Adrenal gland (tissue), 12 donors: ENCODE measurements around the gene INPP5A. TPM values are rescaled to one million over a fixed set of nuclear protein-coding genes. Genes with fewer than 3 reads are reported as not detected.

Experiments
- DNase-seq, 7 donors: peaks; one replicate each; pipeline ENCODE4 v3.0.0-alpha.2; 2019 to 2020
- H3K27ac ChIP-seq, 5 donors: fragments of 200-600 bp; sonication (generic) in 4 of 5; 1 replicate in 3 of 5; 2 replicates in 2 of 5; pipeline versions ENCODE4 v1.5.1 to v1.8.0; 2016 to 2020; ENCODE audit warnings: mild to moderate bottlenecking in 1 of 5
- H3K27me3 ChIP-seq: fragments of 200-600 bp; 2 replicates; pipeline ENCODE4 v1.8.0; 2021
- H3K36me3 ChIP-seq, 2 donors: fragments of 200-600 bp; replicated peaks in 1 of 2; 1 replicate in 1 of 2; 2 replicates in 1 of 2; pipeline versions ENCODE4 v1.5.1 to v1.8.0; 2018 to 2022
- H3K4me1 ChIP-seq, 2 donors: fragments of 200-600 bp; replicated peaks in 1 of 2; 1 replicate in 1 of 2; 2 replicates in 1 of 2; pipeline versions ENCODE4 v1.5.1 to v1.8.0; 2018 to 2021
- H3K4me3 ChIP-seq, 4 donors: fragments of 200-600 bp; sonication (generic) in 3 of 4; one replicate each; pipeline ENCODE4 v1.5.1; 2016 to 2018
- H3K9me3 ChIP-seq, 3 donors: fragments of 200-600 bp; sonication (generic) in 1 of 3; replicated peaks in 1 of 3; 1 replicate in 2 of 3; 2 replicates in 1 of 3; pipeline versions ENCODE4 v1.5.1 to v1.8.0; 2016 to 2021
- CTCF ChIP-seq, 6 experiments: fragments of 450-650 bp in 4 of 6; fragments of 200-600 bp in 2 of 6; sonication (generic) in 1 of 6; IDR thresholded peaks; 1 replicate in 5 of 6; 2 replicates in 1 of 6; pipeline versions ENCODE4 v1.5.1 to v1.8.0; 2016 to 2021; ENCODE audit warnings: antibody characterized with exemption in 6 of 6, mild to moderate bottlenecking in 2 of 6, moderate library complexity in 1 of 6
- POLR2A ChIP-seq, 2 donors: fragments of 450-650 bp; IDR thresholded peaks; one replicate each; pipeline ENCODE4 v1.6.1; 2017; ENCODE audit warnings: antibody characterized with exemption in 2 of 2, mild to moderate bottlenecking in 2 of 2, moderate library complexity in 1 of 2
- WGBS, 4 donors: extraction: QIAGEN DNeasy Blood & Tissue Kit in 2 of 4; methylation state at CpG; one replicate each; pipeline versions ENCODE4 v1.1.5 to v1.1.7; 2013 to 2017; 5-methylcytosine and 5-hydroxymethylcytosine counted together
- intact Hi-C, 2 donors: fragments of 100-400 bp; cut with DNase I; formaldehyde crosslinking; loops; one replicate each; pipeline versions ENCODE4 v1.14.1 to v1.15.0; 2022 to 2023
- polyA plus RNA-seq, 3 donors: library from polyadenylated mRNA; stranded (reverse); fragments of 200-250 nt in 2 of 3; fragments of 350-450 nt in 1 of 3; fragmentation: Illumina TruSeq in 1 of 3; extraction: RNeasy Lipid Tissue Mini Kit (QIAGEN cat#74804) in 1 of 3; gene quantifications; one replicate each; pipeline ENCODE4 v1.2.3, GENCODE V29; 2013 to 2014
- total RNA-seq, 9 donors: library from RNA; depleted of rRNA in 4 of 9; stranded (reverse); fragments of >200 nt in 4 of 9; fragments of 120-200 nt in 1 of 9; fragmentation: NEBNext Ultra II Directional in 1 of 9; extraction: Animal tissue kit (Norgen Biotek cat#: 25700) in 1 of 9; gene quantifications; one replicate each; pipeline versions ENCODE4 v1.1.0 to v1.2.4, GENCODE V29; 2013 to 2023
- donor health status: healthy with polysubstance abuse.
- donor health status: Bipolar disorder and iron deficiency.
- donor health status: DM: yes; HTN: yes; CAD: no.
- donor health status: DM: no; HTN: no; CAD: no.
- donor health status: DM: no; HTN: no; CAD: no.
- donor health status: DM: yes; HTN: yes; CAD: no.

The INPP5A gene
- total and polyA plus RNA-seq, 12 donors, result 13.5 to 62.9 (median 37.5) TPM

DNA sequence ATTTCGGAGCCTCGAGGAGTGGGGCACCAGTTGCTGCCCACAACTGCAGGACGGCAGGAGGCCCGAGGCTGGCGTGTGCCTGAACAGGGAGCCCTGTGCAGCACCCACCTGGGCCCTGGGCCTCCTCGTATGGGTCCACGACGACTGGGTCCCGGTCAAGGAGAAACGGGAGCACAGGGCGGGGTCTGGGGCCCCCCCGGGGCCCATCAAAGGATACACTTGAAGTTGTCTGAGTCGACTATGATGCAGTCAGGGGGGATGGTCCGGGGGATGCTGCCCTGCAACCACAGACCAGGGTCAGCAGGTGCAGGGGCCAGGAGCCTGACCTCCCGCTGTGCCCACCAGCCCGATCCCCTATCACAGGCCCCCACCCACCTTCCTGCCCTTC, 276.9 kb downstream of the INPP5A start:
- 72 to 80% (median 77%) methylated on average over 7 to 16 of the region's 16 CpGs for WGBS, 4 donors
- H3K9me3 ChIP-seq, result no peaks in the 10 kb centered on the region
- H3K36me3 ChIP-seq, result no peaks in the 10 kb centered on the region
- H3K27ac ChIP-seq, result no peak overlapping the region
- no peak for DNase-seq
- no peaks in the 10 kb centered on the region for H3K4me1 ChIP-seq
- H3K4me3 ChIP-seq, result no peak overlapping the region
- H3K27me3 ChIP-seq, result peaks cover 6% of the 10 kb centered on the region
- intact Hi-C loops, result no loop called here
- TF ChIP-seq CTCF (IDR thresholded peaks at IDR 0.05) (no peak), POLR2A (IDR thresholded peaks at IDR 0.05) (no peak)

DNA sequence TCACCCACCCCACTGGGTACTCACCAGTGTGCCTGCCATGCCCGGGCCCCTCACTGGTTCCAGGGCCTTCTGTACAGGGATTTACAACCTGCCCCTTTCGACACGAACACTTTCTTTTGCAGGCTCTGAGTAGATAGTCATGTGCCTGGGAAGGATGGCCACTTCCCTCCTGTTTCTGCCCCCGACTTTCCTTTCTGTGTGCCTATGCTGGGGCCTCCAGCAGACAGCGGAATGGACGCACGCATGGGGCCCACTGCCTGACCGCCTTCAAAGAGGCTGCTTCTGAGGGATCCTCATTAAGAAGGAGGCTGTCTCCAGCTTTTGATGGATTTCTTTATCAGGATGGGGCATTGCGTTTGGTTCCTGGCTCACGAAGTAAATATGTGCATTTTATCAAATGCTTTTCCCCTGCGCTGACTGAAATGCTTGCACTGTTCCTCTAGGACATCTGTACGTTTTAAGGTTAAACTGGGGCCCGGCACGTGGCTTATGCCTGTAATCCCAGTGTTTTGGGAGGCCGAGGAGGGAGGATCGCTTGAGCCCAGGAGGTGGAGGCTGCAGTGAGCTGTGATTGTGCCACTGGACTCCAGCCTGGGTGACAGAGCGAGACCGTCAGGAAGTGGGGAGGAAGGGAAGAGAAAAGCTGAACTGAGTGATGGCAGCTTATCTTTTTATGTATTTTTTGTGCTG, 277.7 kb downstream of the INPP5A start:
- TF ChIP-seq CTCF (IDR thresholded peaks at IDR 0.05) (no peak), POLR2A (IDR thresholded peaks at IDR 0.05) (no peak)
- no peak overlapping the region for H3K27ac ChIP-seq
- 60 to 70% (median 64%) methylated on average over 18 of the region's 18 CpGs for WGBS, 4 donors
- intact Hi-C loops, result no loop called here
- peaks cover 6% of the 10 kb centered on the region for H3K27me3 ChIP-seq
- no peaks in the 10 kb centered on the region for H3K36me3 ChIP-seq
- H3K4me3 ChIP-seq, result no peak overlapping the region
- H3K9me3 ChIP-seq, result no peaks in the 10 kb centered on the region
- no peak for DNase-seq
- no peaks in the 10 kb centered on the region for H3K4me1 ChIP-seq

DNA sequence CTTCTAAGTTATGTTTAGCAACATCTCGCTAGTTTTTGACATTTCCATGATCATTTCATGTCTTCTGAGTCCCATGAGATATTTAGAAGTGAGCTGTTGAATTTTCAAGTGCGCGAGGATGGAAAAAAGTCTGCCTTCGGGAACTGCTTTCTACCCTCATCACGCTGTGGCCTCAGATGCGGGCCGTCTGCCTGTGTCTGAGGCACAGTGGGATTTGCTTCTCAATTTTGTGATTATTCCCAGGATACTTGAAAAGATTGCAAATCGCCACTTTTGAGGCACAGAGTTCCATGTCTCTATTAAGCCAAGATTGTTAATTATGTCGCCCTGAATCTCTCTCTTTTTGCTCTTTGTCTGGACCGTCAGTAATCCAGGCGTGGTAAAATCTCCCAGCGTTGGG, 279.1 kb downstream of the INPP5A start:
- TF ChIP-seq CTCF (IDR thresholded peaks at IDR 0.05) (no peak), POLR2A (IDR thresholded peaks at IDR 0.05) (no peak)
- no peak overlapping the region for H3K27ac ChIP-seq
- no peaks in the 10 kb centered on the region for H3K4me1 ChIP-seq
- peaks cover 6% of the 10 kb centered on the region for H3K27me3 ChIP-seq
- no peaks in the 10 kb centered on the region for H3K36me3 ChIP-seq
- intact Hi-C loops, result no loop called here
- no peak overlapping the region for H3K4me3 ChIP-seq
- H3K9me3 ChIP-seq, result no peaks in the 10 kb centered on the region
- WGBS, 4 donors, result 76 to 84% (median 82%) methylated on average over 12 of the region's 12 CpGs
- DNase-seq, result no peak

DNA sequence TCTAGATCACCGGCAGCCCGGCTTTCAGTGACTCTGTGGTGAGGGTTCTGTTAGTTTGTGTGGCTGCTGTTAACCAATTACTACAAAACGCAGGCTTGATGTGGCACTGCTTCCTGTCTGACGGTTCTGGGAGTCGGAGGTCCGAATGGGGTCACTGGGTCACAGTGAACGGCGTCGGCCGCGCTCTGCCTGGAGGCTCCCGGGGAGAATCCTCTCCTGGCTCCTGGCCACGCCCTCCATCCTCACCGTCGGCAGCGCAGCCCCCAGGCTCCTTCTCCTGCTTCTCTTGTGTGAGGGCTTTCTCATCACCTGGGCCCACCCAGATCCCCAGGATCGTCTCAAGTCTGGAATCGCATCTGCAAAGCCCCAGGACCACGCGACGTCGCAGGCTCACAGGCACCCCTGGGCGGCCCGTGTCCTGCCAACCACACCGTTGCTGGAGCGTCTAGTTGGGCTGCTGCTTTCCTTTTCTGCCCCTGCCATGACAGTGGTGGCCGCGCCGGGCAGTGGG, 280.2 kb downstream of the INPP5A start:
- no peak for DNase-seq
- WGBS, 4 donors, result 77 to 86% (median 80%) methylated on average over 17 to 29 of the region's 29 CpGs
- no peak for TF ChIP-seq POLR2A (IDR thresholded peaks at IDR 0.05)
- TF ChIP-seq CTCF (IDR thresholded peaks at IDR 0.05), result no peak
- Histone ChIP-seq H3K36me3 (no peaks in the 10 kb centered on the region), H3K27me3 (peaks cover 6% of the 10 kb centered on the region), H3K4me1 (no peaks in the 10 kb centered on the region), H3K9me3 (no peaks in the 10 kb centered on the region), H3K27ac (no peak overlapping the region), H3K4me3 (no peak overlapping the region)
- intact Hi-C loops, result no loop called here
